ENCODE results near the gene ZNF618. TPM values are rescaled to one million over a fixed set of nuclear protein-coding genes. Genes with fewer than 3 reads are reported as not detected.
A peak's percentile ranks its signal among the peaks of the same experiment; 100 is the strongest.

Gene ZNF618
- total RNA-seq, 2 donors from 2014 or later: 11.9 to 17.1 TPM

DNA sequence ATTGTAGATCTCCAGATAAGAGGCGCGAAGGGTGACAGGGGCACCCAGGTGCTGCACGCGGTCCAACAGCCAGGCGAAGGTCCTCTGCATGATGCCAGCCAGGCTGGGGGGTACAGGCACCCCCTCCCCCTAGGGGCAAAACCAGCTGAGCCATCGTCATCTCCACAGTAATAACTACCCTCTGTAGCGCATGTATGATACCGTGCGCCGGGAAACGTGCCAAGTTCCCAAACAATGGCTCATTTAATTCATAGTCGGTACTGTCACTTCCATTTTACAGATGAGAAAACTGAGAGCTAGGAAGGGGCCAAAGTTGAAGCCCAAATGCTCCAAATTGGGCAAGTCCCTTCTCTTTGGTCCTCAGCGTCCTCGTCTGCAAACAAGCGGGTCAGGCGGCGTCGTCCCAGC lies 221.5 kb downstream of the ZNF618 start:
- TF ChIP-seq, protein P1, sequence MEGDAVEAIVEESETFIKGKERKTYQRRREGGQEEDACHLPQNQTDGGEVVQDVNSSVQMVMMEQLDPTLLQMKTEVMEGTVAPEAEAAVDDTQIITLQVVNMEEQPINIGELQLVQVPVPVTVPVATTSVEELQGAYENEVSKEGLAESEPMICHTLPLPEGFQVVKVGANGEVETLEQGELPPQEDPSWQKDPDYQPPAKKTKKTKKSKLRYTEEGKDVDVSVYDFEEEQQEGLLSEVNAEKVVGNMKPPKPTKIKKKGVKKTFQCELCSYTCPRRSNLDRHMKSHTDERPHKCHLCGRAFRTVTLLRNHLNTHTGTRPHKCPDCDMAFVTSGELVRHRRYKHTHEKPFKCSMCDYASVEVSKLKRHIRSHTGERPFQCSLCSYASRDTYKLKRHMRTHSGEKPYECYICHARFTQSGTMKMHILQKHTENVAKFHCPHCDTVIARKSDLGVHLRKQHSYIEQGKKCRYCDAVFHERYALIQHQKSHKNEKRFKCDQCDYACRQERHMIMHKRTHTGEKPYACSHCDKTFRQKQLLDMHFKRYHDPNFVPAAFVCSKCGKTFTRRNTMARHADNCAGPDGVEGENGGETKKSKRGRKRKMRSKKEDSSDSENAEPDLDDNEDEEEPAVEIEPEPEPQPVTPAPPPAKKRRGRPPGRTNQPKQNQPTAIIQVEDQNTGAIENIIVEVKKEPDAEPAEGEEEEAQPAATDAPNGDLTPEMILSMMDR (IDR thresholded peaks at IDR 0.05): no peak
- TF ChIP-seq POLR2A (IDR thresholded peaks at IDR 0.05): no peak
- intact Hi-C loops (cut with DNase I): no loop called here
- ATAC-seq: no peak

DNA sequence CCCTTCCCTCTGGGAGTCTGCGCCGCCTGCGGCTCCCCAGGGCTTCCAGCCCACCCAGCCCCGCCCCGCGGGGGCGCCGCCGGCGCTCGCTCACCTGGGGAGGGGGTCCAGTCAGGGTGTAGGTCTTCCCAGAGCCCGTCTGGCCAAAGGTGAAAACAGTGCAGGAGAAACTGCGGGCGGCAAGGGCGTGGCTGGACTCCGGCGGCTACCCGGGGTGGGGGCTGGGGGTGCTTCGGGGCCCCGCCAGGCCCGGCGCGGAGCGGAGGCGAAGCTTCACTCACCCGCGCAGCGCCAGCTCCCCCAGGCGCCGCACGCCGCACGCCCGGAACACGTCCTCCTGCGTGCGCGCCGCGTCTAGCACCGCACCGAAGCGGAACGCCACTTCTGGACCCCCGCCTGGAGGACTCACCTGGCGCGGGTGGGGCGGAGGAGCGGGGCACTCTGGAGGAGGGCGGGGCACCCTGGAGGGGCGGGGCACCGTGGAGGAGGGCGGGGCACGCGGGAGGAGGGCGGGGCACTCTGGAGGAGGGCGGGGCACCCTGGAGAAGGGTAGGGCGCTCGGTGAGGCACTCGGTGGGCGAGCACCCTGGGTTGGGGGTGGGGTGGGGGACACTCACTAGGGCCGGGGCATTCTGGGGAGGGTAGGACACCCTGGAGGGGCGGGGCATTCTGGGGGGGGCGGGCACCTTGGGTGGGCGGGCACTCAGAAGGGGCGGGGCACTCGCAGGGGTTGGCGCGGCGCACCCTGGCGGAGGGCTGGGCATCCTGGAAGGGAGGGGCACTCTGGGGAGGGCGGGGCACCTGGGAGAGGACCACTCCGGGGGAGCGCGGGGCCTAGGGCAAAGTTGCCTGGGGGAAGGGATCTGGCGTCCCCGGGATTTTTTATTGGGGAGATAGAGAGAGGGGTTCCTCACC lies 222.2 kb downstream of the ZNF618 start:
- TF ChIP-seq POLR2A (IDR thresholded peaks at IDR 0.05): peak in 1 of 3 donors; percentile 42
- TF ChIP-seq, protein P1 (IDR thresholded peaks at IDR 0.05): no peak
- intact Hi-C loops (cut with DNase I): no loop called here
- no peaks in the 10 kb centered on the region for H3K9me3 ChIP-seq
- H3K27me3 ChIP-seq: no peaks in the 10 kb centered on the region
- peaks cover 0 to 1% of the 10 kb centered on the region in 2 donors for H3K36me3 ChIP-seq (replicated peaks in 1 of 2; ENCODE audit: insufficient read depth in 1 of 2, low read depth in 2 of 2)
- H3K4me1 ChIP-seq: peaks cover 55% of the 10 kb centered on the region
- peak overlapping the region; percentile 51 to 64 for H3K4me3 ChIP-seq
- ATAC-seq (peak; percentile 81), DNase-seq (peak; percentile 82 to 91 (median 87))
- H3K27ac ChIP-seq: peak overlapping the region; percentile 75 to 94 (median 84)
- WGBS, 2 donors: 2% methylated on average over 63 of the region's 77 CpGs; no CpG with 5 or more reads in 1 of the 2 donors

More for the DNA sequence above, 221.5 kb downstream of the ZNF618 start:
- Histone ChIP-seq H3K27ac (peak overlapping the region in 3 of 4 donors; percentile 75 to 94 (median 88)), H3K27me3 (no peaks in the 10 kb centered on the region), H3K36me3 (replicated peaks in 1 of 2; ENCODE audit: insufficient read depth in 1 of 2, low read depth in 2 of 2) (peaks cover 0 to 1% of the 10 kb centered on the region in 2 donors), H3K4me3 (peak overlapping the region; percentile 51 to 64), H3K9me3 (no peaks in the 10 kb centered on the region), H3K4me1 (peaks cover 55% of the 10 kb centered on the region)
- peak; percentile 62 to 72 (median 66) for DNase-seq
- 9 to 10% methylated on average over 18 of the region's 18 CpGs for WGBS, 2 donors

DNA sequence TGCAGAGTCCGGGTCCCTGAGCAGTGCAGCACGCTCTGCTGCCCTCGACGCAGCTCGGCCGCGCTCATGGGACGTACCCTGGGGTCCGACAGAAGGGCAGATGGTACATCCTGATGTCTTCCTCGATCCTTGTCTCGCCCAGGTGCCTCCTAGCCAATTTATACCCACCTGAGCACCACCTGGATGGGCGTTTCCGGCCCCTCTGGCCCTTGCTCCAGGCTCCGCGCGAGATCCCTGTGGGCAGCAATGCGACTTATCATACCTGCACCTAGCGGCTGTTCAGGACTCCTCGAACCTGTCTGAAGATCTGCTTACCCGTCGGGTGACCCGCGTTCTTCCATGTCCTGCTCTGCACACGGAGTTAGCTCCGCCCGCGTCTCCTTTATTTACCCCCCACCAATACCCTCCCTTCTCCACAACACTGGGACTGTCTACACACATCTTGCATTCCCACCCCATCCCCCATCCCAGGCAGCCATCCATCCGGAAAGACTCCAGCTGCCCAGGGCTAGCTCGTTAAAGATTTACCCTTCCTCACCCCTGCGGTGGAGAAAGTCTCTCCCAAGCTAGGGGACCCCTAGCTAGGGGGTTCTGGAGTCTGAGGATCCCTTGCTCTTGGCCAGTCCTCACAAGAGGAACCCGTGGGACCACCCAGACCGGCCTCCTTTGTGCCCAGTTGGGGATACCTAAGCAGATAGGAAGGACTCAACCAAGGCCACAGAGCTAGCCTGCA lies 223.0 kb downstream of the ZNF618 start, which contains the start of gene KIF12:
Gene KIF12 (minus strand): TSS at position 357 of the 733 bp plus-strand sequence. CDS start 16 bp downstream, at position 341.
- ATAC-seq (peak; percentile 76), DNase-seq (peak; percentile 80 to 92 (median 90))
- Histone ChIP-seq H3K4me3 (peak within 1 kb of the TSS; percentile 51 to 64), H3K4me1 (peaks cover 55% of the 10 kb centered on the region), H3K27ac (peak within 1 kb of the TSS; percentile 75 to 94 (median 85)), H3K27me3 (no peaks in the 10 kb centered on the region), H3K36me3 (replicated peaks in 1 of 2; ENCODE audit: insufficient read depth in 1 of 2, low read depth in 2 of 2) (peaks cover 0 to 1% of the 10 kb centered on the region in 2 donors), H3K9me3 (no peaks in the 10 kb centered on the region)
- TF ChIP-seq, protein P1 (IDR thresholded peaks at IDR 0.05): peak in 2 of 7 experiments; percentile 35 to 44
- TF ChIP-seq POLR2A (IDR thresholded peaks at IDR 0.05): peak in 2 of 3 donors; percentile 57 to 63
- 8 to 11% methylated on average over 19 to 32 of the region's 32 CpGs for WGBS, 2 donors
- intact Hi-C loops (cut with DNase I): no loop called here

DNA sequence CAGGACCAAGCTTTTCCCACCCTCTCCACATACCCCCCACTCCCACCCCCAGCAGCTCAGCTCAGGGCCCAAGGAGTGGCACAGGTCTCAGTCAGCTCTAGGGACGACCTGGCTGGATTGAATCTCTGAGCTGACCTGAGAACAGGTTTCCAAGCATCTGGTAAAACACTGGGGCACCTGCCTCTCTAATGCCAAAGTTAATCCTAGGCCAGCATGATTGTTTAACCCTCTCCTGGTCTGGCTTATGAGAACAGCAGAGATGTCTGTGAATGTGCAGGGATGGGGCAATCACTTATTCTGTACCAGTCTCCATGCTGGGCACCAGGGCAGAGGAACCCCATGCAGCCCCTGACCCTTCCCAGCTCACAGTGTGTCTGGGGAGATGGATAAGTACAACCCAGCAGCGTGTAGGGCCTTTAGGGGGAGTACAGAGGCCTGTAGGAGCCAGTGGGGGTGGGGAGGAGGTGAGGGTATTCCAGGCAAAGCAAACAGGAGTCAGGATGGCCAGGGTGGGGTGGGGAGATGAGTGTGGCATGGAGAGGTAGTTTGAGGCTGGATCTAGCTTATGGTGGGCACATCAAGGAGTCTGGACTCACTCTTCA lies 223.7 kb downstream of the ZNF618 start:
- Histone ChIP-seq H3K27me3 (no peaks in the 10 kb centered on the region), H3K4me1 (peaks cover 55% of the 10 kb centered on the region), H3K27ac (peak overlapping the region; percentile 75 to 94 (median 85)), H3K4me3 (no peak overlapping the region), H3K9me3 (no peaks in the 10 kb centered on the region), H3K36me3 (replicated peaks in 1 of 2; ENCODE audit: insufficient read depth in 1 of 2, low read depth in 2 of 2) (no peaks in the 10 kb centered on the region)
- DNase-seq (peak in 3 of 4 donors; percentile 31 to 61 (median 59)), ATAC-seq (peak; percentile 16)
- intact Hi-C loops (cut with DNase I): no loop called here
- TF ChIP-seq, protein P1 (IDR thresholded peaks at IDR 0.05): no peak
- TF ChIP-seq POLR2A (IDR thresholded peaks at IDR 0.05): no peak
- 21 to 26% methylated on average over 2 of the region's 2 CpGs for WGBS, 2 donors
